ENCODE measurements around the gene MRPS5.
"Not testable (repeated sequence)": the region's sequence is repeated elsewhere in the genome, so short reads cannot be mapped to it uniquely, and the experiment has no call there.

The MRPS5 gene

GRCh38 chr2:95041824-95042442 is 79.7 kb downstream of the MRPS5 start:
- Histone ChIP-seq H3K27me3 (ENCODE audit: low read depth) (peaks cover 2% of the 10 kb centered on the region; the same call in 1 of the 2 replicates), H3K4me1 (no peaks in the 10 kb centered on the region), H3K4me3 (no peak overlapping the region), H3K36me3 (replicated peaks) (no peaks in the 10 kb centered on the region), H3K9me3 (no peaks in the 10 kb centered on the region)
- in situ Hi-C loops (cut with MboI; ENCODE audit: low sequenced_read_pairs): no loop called here
- DNase-seq (ENCODE audit: low spot score in 2 of 2): no peak

- no peaks in the 10 kb centered on the region for H3K36me3 ChIP-seq (replicated peaks)
These were observed 80.4 kb downstream of the MRPS5 start for GRCh38 chr2:95041060-95041823.

GRCh38 chr2:95040426-95040825 is 81.2 kb downstream of the MRPS5 start:
- no peak for DNase-seq (ENCODE audit: low spot score in 2 of 2)
- Histone ChIP-seq H3K4me1 (no peaks in the 10 kb centered on the region), H3K36me3 (replicated peaks) (no peaks in the 10 kb centered on the region)

More at GRCh38 chr2:95041060-95041823, 80.4 kb downstream of the MRPS5 start:
- peaks cover 2% of the 10 kb centered on the region; the same call in 1 of the 2 replicates for H3K27me3 ChIP-seq (ENCODE audit: low read depth)
- H3K4me1 ChIP-seq: no peaks in the 10 kb centered on the region
- no peak overlapping the region for H3K4me3 ChIP-seq
- H3K9me3 ChIP-seq: no peaks in the 10 kb centered on the region
- no peak for DNase-seq (ENCODE audit: low spot score in 2 of 2)
- in situ Hi-C loops (cut with MboI; ENCODE audit: low sequenced_read_pairs): no loop called here

GRCh38 chr2:95039978-95040377 is 81.6 kb downstream of the MRPS5 start:
- no peaks in the 10 kb centered on the region for H3K4me1 ChIP-seq
- in situ Hi-C loops (cut with MboI; ENCODE audit: low sequenced_read_pairs): no loop called here
- H3K36me3 ChIP-seq (replicated peaks): no peaks in the 10 kb centered on the region
- H3K9me3 ChIP-seq: no peaks in the 10 kb centered on the region
- no peak for DNase-seq (ENCODE audit: low spot score in 2 of 2)
- H3K4me3 ChIP-seq: no peak overlapping the region
- 0 out of 2 replicates have a peak, but pooled peaks cover 2% of the 10 kb centered on the region for H3K27me3 ChIP-seq (ENCODE audit: low read depth)

More at GRCh38 chr2:95040426-95040825, 81.2 kb downstream of the MRPS5 start:
- Histone ChIP-seq H3K27me3 (ENCODE audit: low read depth) (peaks cover 2% of the 10 kb centered on the region; the same call in 1 of the 2 replicates), H3K4me3 (no peak overlapping the region), H3K9me3 (no peaks in the 10 kb centered on the region)
- in situ Hi-C loops (cut with MboI; ENCODE audit: low sequenced_read_pairs): no loop called here

- in situ Hi-C loops (cut with MboI; ENCODE audit: low sequenced_read_pairs): no loop called here
- Histone ChIP-seq H3K4me1 (no peaks in the 10 kb centered on the region), H3K4me3 (no peak overlapping the region), H3K9me3 (no peaks in the 10 kb centered on the region), H3K27me3 (ENCODE audit: low read depth) (0 out of 2 replicates have a peak, but pooled peaks cover 2% of the 10 kb centered on the region), H3K36me3 (replicated peaks) (no peaks in the 10 kb centered on the region)
- no peak for DNase-seq (ENCODE audit: low spot score in 2 of 2)
These were observed 82.2 kb downstream of the MRPS5 start for GRCh38 chr2:95039363-95039762.

- no peak overlapping the region for H3K4me3 ChIP-seq
- H3K36me3 ChIP-seq (replicated peaks): no peaks in the 10 kb centered on the region
- in situ Hi-C loops (cut with MboI; ENCODE audit: low sequenced_read_pairs): no loop called here
- H3K9me3 ChIP-seq: no peaks in the 10 kb centered on the region
- no peak for DNase-seq (ENCODE audit: low spot score in 2 of 2)
- H3K27me3 ChIP-seq (ENCODE audit: low read depth): no peaks in the 10 kb centered on the region
- no peaks in the 10 kb centered on the region for H3K4me1 ChIP-seq
These were observed 82.8 kb downstream of the MRPS5 start for GRCh38 chr2:95038635-95039298.

- in situ Hi-C loops (cut with MboI; ENCODE audit: low sequenced_read_pairs); H3K4me1 ChIP-seq: not testable (repeated sequence)
These were observed 83.6 kb downstream of the MRPS5 start for GRCh38 chr2:95037841-95038585.

GRCh38 chr2:95037384-95037839 is 84.2 kb downstream of the MRPS5 start:
- H3K9me3 ChIP-seq: no peaks in the 10 kb centered on the region
- no peaks in the 10 kb centered on the region for H3K27me3 ChIP-seq (ENCODE audit: low read depth)
- H3K4me3 ChIP-seq: no peak overlapping the region
- in situ Hi-C loops (cut with MboI; ENCODE audit: low sequenced_read_pairs): no loop called here
- no peak for DNase-seq (ENCODE audit: low spot score in 2 of 2)
- H3K36me3 ChIP-seq (replicated peaks): no peaks in the 10 kb centered on the region
- H3K4me1 ChIP-seq: no peaks in the 10 kb centered on the region

More at GRCh38 chr2:95037841-95038585, 83.6 kb downstream of the MRPS5 start:
- not testable (repeated sequence) for H3K36me3 ChIP-seq (replicated peaks); H3K9me3 ChIP-seq; DNase-seq (ENCODE audit: low spot score in 2 of 2); H3K4me3 ChIP-seq; H3K27me3 ChIP-seq (ENCODE audit: low read depth)

GRCh38 chr2:95036596-95037383 is 84.8 kb downstream of the MRPS5 start:
- no peak for DNase-seq (ENCODE audit: low spot score in 2 of 2)
- H3K27me3 ChIP-seq (ENCODE audit: low read depth): no peaks in the 10 kb centered on the region
- no peaks in the 10 kb centered on the region for H3K4me1 ChIP-seq
- H3K9me3 ChIP-seq: no peaks in the 10 kb centered on the region
- no peaks in the 10 kb centered on the region for H3K36me3 ChIP-seq (replicated peaks)
- H3K4me3 ChIP-seq: no peak overlapping the region
- in situ Hi-C loops (cut with MboI; ENCODE audit: low sequenced_read_pairs): no loop called here
